PC-9 (cell line): Measurements from ENCODE around the gene ATP10B. TPM values are rescaled to one million over a fixed set of nuclear protein-coding genes. Genes with fewer than 3 reads are reported as not detected.

ENCODE experiments used
- BruUV-seq: library from RNA; stranded (reverse); fragments of 400-500 nt; replicated peaks from 2 replicates; lab custom pipeline; 2021; lab: Mats Ljungman, UMichigan
- CTCF ChIA-PET: fragments of 300-600 bp; sonication (Branson Sonifier 250); formaldehyde crosslinking; loops from one replicate; lab custom pipeline; 2022; ENCODE audit warnings: antibody characterized with exemption; lab: Charles Lee
- POLR2A ChIA-PET: fragments of 300-600 bp; sonication (Branson Sonifier 250); formaldehyde crosslinking; loops from one replicate; lab custom pipeline; 2022; ENCODE audit warnings: antibody characterized with exemption; ENCODE audit not compliant: unreplicated experiment; lab: Charles Lee
- DNase-seq, 2 experiments: peaks; one replicate each; pipeline versions ENCODE4 v3.0.0 to v3.0.0-alpha.2; 2015 to 2022; ENCODE audit warnings: mixed read lengths in 1 of 2
- H2AFZ ChIP-seq: fragments of 200-600 bp; sonication (generic); 2 replicates; pipeline ENCODE4 v1.8.1; 2017; ENCODE audit warnings: antibody characterized with exemption
- H3F3A ChIP-seq: fragments of 200-600 bp; sonication (generic); 2 replicates; pipeline ENCODE4 v1.8.1; 2017; ENCODE audit warnings: antibody characterized with exemption, mild to moderate bottlenecking, low read depth; ENCODE audit not compliant: insufficient read depth
- H3K27ac ChIP-seq: fragments of 200-600 bp; sonication (generic); 2 replicates; pipeline ENCODE4 v1.6.1; 2016; ENCODE audit warnings: mixed run types
- H3K27me3 ChIP-seq: fragments of 200-600 bp; sonication (generic); 2 replicates; pipeline ENCODE4 v1.6.1; 2016; ENCODE audit warnings: low read depth, mixed run types; ENCODE audit not compliant: insufficient read depth
- H3K36me3 ChIP-seq: fragments of 200-600 bp; sonication (generic); 2 replicates; pipeline ENCODE4 v1.6.1; 2016; ENCODE audit warnings: low read depth, mixed run types
- H3K4me1 ChIP-seq: fragments of 200-600 bp; sonication (generic); replicated peaks from 2 replicates; pipeline ENCODE4 v1.6.1; 2016; ENCODE audit warnings: mixed run types; ENCODE audit not compliant: insufficient read depth
- H3K4me2 ChIP-seq: fragments of 200-600 bp; sonication (generic); 2 replicates; pipeline ENCODE4 v1.6.1; 2017; ENCODE audit warnings: mixed run types
- H3K4me3 ChIP-seq: fragments of 200-600 bp; sonication (generic); 2 replicates; pipeline ENCODE4 v1.6.1; 2016; ENCODE audit warnings: mixed run types
- H3K79me2 ChIP-seq: fragments of 200-600 bp; sonication (generic); 2 replicates; pipeline ENCODE4 v1.6.1; 2017; ENCODE audit warnings: low read depth, mixed run types
- H3K9me2 ChIP-seq: fragments of 200-600 bp; sonication (generic); 2 replicates; pipeline ENCODE4 v1.8.1; 2017; ENCODE audit warnings: mild to moderate bottlenecking; ENCODE audit not compliant: insufficient read depth
- H3K9me3 ChIP-seq: fragments of 200-600 bp; sonication (generic); 2 replicates; pipeline ENCODE4 v1.8.1; 2016; ENCODE audit warnings: low read depth; ENCODE audit not compliant: insufficient read depth
- H4K20me1 ChIP-seq: fragments of 200-600 bp; sonication (generic); 2 replicates; pipeline ENCODE4 v1.8.1; 2017; ENCODE audit not compliant: insufficient read depth
- EZH2 ChIP-seq: fragments of 200-600 bp; sonication (generic); IDR thresholded peaks from 2 replicates; pipeline ENCODE4 v1.8.0; 2017; ENCODE audit warnings: antibody characterized with exemption, low read depth
- intact Hi-C: fragments of 100-400 bp; cut with micrococcal nuclease; formaldehyde crosslinking; loops from one replicate; pipeline ENCODE4 v1.10.0; 2022; ENCODE audit not compliant: unreplicated experiment
- total RNA-seq: library from RNA; stranded (reverse); gene quantifications from 2 replicates; pipeline ENCODE4 v1.2.3, GENCODE V29; 2021
- TF ChIP-seq, protein P1 (sequence below): fragments of 200-600 bp; sonication (generic); conservative IDR thresholded peaks from 2 replicates; pipeline ENCODE4 v1.6.1; 2017; ENCODE audit warnings: mixed run types, antibody characterized with exemption, mild to moderate bottlenecking, moderate library complexity

Gene ATP10B
- total RNA-seq, 1 experiment from 2014 or later = not detected

DNA sequence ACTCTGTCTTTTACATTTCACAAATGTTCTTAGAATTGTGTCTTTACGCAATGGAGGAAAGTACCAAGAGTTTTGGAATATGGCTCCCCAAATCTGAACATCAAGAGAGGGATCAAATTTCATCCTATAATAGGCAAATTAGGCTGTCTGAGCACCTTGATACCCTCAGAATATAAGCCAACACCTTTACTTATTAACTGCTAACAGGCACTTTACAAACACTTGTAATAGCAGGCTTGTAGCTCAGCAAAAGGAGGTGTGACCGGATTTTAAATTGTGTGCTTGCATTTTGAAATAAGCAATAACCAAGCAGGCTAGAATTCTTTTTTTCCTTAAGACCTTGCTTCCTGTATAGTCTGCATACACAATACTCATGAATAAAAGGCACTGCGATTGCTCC is 92.0 kb downstream of the ATP10B start:
- no peak overlapping the region for H3K4me2 ChIP-seq
- peaks cover 6% of the 10 kb centered on the region; the same call in 1 of the 2 replicates for H3K27me3 ChIP-seq
- no peaks in the 10 kb centered on the region for H3K9me3 ChIP-seq
- POLR2A ChIA-PET = no interaction called here
- intact Hi-C loops = no loop called here
- H3K79me2 ChIP-seq = no peaks in the 10 kb centered on the region
- H3K4me3 ChIP-seq = no peak overlapping the region
- DNase-seq = no peak
- no peaks in the 10 kb centered on the region for H3K4me1 ChIP-seq
- H3K36me3 ChIP-seq = no peaks in the 10 kb centered on the region
- no peaks in the 10 kb centered on the region for H3F3A ChIP-seq
- H2AFZ ChIP-seq = no peak overlapping the region
- TF ChIP-seq, protein P1, sequence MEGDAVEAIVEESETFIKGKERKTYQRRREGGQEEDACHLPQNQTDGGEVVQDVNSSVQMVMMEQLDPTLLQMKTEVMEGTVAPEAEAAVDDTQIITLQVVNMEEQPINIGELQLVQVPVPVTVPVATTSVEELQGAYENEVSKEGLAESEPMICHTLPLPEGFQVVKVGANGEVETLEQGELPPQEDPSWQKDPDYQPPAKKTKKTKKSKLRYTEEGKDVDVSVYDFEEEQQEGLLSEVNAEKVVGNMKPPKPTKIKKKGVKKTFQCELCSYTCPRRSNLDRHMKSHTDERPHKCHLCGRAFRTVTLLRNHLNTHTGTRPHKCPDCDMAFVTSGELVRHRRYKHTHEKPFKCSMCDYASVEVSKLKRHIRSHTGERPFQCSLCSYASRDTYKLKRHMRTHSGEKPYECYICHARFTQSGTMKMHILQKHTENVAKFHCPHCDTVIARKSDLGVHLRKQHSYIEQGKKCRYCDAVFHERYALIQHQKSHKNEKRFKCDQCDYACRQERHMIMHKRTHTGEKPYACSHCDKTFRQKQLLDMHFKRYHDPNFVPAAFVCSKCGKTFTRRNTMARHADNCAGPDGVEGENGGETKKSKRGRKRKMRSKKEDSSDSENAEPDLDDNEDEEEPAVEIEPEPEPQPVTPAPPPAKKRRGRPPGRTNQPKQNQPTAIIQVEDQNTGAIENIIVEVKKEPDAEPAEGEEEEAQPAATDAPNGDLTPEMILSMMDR = no peak
- no peak for TF ChIP-seq EZH2
- H3K9me2 ChIP-seq = peaks cover 6% of the 10 kb centered on the region
- H4K20me1 ChIP-seq = no peaks in the 10 kb centered on the region
- BruUV-seq = no TSS peak
- CTCF ChIA-PET = no interaction called here
- no peak overlapping the region for H3K27ac ChIP-seq

DNA sequence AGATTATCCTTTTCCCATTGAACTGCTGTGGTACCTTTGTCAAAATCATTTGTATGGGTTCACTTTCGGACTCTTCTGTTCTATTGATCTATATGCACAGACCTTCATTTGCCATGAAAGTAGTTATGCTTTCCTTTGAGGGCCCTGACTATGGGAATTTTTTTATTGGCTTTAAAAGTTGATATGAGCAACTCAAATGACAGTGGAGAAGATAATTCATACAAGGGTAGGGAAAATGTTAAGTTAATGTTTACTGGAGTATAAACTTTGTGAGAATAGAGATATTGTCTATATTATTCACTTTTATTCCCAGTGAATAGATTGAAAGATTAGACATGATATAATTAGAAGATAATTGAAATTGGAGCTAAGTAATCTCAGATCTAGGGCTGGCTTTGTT is 94.8 kb downstream of the ATP10B start:
- H3K36me3 ChIP-seq = no peaks in the 10 kb centered on the region
- no peak for DNase-seq
- ChIA-PET CTCF (no interaction called here), POLR2A (no interaction called here)
- peaks cover 5% of the 10 kb centered on the region; the same call in 1 of the 2 replicates for H3K9me2 ChIP-seq
- H3K27ac ChIP-seq = no peak overlapping the region
- H3K4me2 ChIP-seq = no peak overlapping the region
- no peaks in the 10 kb centered on the region for H3F3A ChIP-seq
- no peaks in the 10 kb centered on the region for H3K79me2 ChIP-seq
- H3K4me1 ChIP-seq = no peaks in the 10 kb centered on the region
- no peaks in the 10 kb centered on the region for H3K9me3 ChIP-seq
- peaks cover 20% of the 10 kb centered on the region; the same call in 1 of the 2 replicates for H3K27me3 ChIP-seq
- H3K4me3 ChIP-seq = no peak overlapping the region
- no TSS peak for BruUV-seq
- H2AFZ ChIP-seq = no peak overlapping the region
- TF ChIP-seq, protein P1 = no peak
- no peak for TF ChIP-seq EZH2
- H4K20me1 ChIP-seq = no peaks in the 10 kb centered on the region; the same call in 1 of the 2 replicates
- intact Hi-C loops = no loop called here

DNA sequence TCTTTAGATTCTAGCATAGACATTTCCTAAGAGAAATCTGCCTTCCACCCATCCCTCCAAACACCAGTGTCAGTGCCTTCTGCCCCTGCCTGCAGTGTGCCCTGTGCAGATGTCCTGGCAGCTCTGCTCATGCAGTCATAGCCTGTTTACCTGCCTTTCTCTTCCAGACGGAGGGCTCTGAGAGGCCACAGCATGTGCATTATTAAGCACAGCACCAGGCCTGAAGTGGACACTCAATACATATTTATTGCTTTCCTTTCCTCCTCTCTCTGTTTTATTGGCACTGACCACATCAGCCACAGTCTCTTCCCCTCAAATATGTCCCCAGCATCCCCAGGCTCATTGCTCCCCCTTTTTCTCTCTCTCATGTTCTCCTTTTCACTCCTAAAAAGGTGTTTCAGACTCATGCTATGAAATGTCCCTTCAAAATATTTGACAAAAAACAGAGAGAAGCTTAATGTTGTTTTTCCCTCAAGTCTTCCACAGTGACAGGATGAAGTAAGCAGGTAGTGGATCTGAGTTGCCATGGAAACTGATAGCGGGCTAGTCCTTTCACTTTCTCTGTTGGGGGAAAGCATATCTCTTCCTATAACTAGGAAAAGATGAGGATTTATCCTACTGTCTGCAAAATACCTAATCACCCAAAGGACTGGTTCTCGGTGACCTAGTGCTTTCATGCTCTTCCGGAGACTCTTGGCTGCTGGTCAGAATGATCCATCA is 100.9 kb downstream of the ATP10B start:
- no peaks in the 10 kb centered on the region for H3K36me3 ChIP-seq
- H3K27ac ChIP-seq = no peak overlapping the region
- no peaks in the 10 kb centered on the region for H3K4me1 ChIP-seq
- H3K79me2 ChIP-seq = no peaks in the 10 kb centered on the region
- H2AFZ ChIP-seq = no peak overlapping the region
- no peaks in the 10 kb centered on the region for H3K9me3 ChIP-seq
- H3K4me3 ChIP-seq = no peak overlapping the region
- H3F3A ChIP-seq = no peaks in the 10 kb centered on the region
- no peaks in the 10 kb centered on the region for H3K9me2 ChIP-seq
- DNase-seq = no peak
- TF ChIP-seq, protein P1 = no peak
- TF ChIP-seq EZH2 = no peak
- no peaks in the 10 kb centered on the region; the same call in 1 of the 2 replicates for H4K20me1 ChIP-seq
- intact Hi-C loops = no loop called here
- CTCF ChIA-PET = no interaction called here
- BruUV-seq = no TSS peak
- POLR2A ChIA-PET = no interaction called here
- no peak overlapping the region for H3K4me2 ChIP-seq
- H3K27me3 ChIP-seq = peaks cover 36% of the 10 kb centered on the region
